ENCODE results near the gene PSMB1. TPM values are rescaled to one million over a fixed set of nuclear protein-coding genes. Genes with fewer than 3 reads are reported as not detected.
"Not testable (repeated sequence)": the region's sequence is repeated elsewhere in the genome, so short reads cannot be mapped to it uniquely, and the experiment has no call there.

The PSMB1 gene
- total RNA-seq, 1 donor from 2014 or later: 158 TPM

DNA sequence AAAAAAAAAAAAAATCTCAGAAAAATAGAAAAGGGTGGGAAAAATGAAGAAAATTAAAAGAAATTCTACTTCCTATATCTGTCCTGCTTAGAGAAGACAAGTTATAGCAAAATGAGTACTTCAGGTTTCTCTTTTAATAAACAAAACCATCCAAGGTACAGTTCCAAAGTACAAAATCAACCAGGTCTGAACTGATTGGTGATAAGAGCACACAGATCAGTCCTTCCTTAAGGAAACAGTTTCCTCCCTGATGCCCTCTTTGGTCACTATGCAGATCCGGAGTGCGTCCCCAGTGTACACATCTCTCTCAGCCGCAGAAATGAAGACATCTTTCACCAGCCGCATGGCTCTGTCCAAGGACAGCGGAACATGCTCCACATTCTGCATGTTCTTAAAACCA lies 18.1 kb downstream of the PSMB1 start:
- no peak overlapping the region for H3K27ac Mint-ChIP-seq
- H3K27me3 Mint-ChIP-seq: no peaks in the 10 kb centered on the region
- no peak for DNase-seq (ENCODE audit: extremely low spot score, unreplicated experiment)
- no peaks in the 10 kb centered on the region for H3K9me3 Mint-ChIP-seq
- peaks cover 21% of the 10 kb centered on the region for H3K36me3 Mint-ChIP-seq
- TF ChIP-seq, protein P1, sequence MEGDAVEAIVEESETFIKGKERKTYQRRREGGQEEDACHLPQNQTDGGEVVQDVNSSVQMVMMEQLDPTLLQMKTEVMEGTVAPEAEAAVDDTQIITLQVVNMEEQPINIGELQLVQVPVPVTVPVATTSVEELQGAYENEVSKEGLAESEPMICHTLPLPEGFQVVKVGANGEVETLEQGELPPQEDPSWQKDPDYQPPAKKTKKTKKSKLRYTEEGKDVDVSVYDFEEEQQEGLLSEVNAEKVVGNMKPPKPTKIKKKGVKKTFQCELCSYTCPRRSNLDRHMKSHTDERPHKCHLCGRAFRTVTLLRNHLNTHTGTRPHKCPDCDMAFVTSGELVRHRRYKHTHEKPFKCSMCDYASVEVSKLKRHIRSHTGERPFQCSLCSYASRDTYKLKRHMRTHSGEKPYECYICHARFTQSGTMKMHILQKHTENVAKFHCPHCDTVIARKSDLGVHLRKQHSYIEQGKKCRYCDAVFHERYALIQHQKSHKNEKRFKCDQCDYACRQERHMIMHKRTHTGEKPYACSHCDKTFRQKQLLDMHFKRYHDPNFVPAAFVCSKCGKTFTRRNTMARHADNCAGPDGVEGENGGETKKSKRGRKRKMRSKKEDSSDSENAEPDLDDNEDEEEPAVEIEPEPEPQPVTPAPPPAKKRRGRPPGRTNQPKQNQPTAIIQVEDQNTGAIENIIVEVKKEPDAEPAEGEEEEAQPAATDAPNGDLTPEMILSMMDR (conservative IDR thresholded peaks at IDR 0.05): no peak
- peaks cover under 1% of the 10 kb centered on the region for H3K4me1 Mint-ChIP-seq (ENCODE audit: unreplicated experiment)
- no peak overlapping the region for H3K4me3 Mint-ChIP-seq

GRCh38 chr6:170533792-170534191 lies 19.3 kb downstream of the PSMB1 start:
- no peak for DNase-seq (ENCODE audit: extremely low spot score, unreplicated experiment)
- H3K9me3 Mint-ChIP-seq: no peaks in the 10 kb centered on the region
- H3K27me3 Mint-ChIP-seq: no peaks in the 10 kb centered on the region
- H3K36me3 Mint-ChIP-seq: peaks cover 21% of the 10 kb centered on the region
- TF ChIP-seq, protein P1 (conservative IDR thresholded peaks at IDR 0.05): no peak
- no peak overlapping the region for H3K4me3 Mint-ChIP-seq
- H3K4me1 Mint-ChIP-seq (ENCODE audit: unreplicated experiment): peaks cover 5% of the 10 kb centered on the region
- H3K27ac Mint-ChIP-seq: no peak overlapping the region

GRCh38 chr6:170532867-170533488 lies 20.1 kb downstream of the PSMB1 start:
- DNase-seq (ENCODE audit: extremely low spot score, unreplicated experiment): no peak
- Mint-ChIP-seq H3K4me1 (ENCODE audit: unreplicated experiment) (peaks cover 5% of the 10 kb centered on the region), H3K27ac (no peak overlapping the region), H3K27me3 (peaks cover 4% of the 10 kb centered on the region), H3K4me3 (no peak overlapping the region), H3K36me3 (peaks cover 21% of the 10 kb centered on the region), H3K9me3 (no peaks in the 10 kb centered on the region)
- TF ChIP-seq, protein P1 (conservative IDR thresholded peaks at IDR 0.05): no peak

DNA sequence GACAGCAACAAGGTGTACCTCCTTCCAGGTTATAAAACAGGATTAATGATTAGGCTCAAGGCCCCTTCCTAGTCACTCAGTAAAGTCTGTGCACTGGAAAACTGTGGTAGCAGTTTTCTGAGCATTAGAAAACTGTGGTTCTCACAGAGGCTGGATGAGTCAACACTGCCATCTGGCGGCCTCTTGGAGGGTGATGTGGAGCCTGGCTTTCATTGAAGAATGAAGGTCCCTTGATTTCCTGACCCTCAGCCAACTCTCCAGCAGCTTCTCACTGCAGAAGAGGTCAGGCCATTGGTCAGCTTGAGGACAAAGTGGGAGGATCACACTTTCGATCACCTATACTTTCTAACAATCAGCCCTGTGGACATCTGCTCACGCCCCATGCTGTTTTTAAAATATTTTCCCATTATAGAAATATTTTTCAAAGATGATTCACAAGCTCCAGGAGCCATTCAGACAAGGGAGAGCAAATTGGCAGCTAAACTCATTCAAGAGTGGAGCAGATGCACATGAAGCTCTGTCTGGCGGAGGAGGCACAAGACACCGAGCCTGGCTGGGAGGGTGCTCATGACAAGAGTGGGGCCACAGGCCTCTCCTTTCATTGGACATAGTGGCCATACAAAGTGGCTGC lies 23.2 kb downstream of the PSMB1 start:
- Mint-ChIP-seq H3K9me3 (no peaks in the 10 kb centered on the region), H3K4me1 (ENCODE audit: unreplicated experiment) (peaks cover 5% of the 10 kb centered on the region), H3K4me3 (no peak overlapping the region), H3K36me3 (peaks cover 1% of the 10 kb centered on the region), H3K27me3 (peaks cover 7% of the 10 kb centered on the region), H3K27ac (peak overlapping the region; percentile 60)
- peak; percentile 80 for DNase-seq (ENCODE audit: extremely low spot score, unreplicated experiment)
- TF ChIP-seq, protein P1 (conservative IDR thresholded peaks at IDR 0.05): peak; percentile 93

DNA sequence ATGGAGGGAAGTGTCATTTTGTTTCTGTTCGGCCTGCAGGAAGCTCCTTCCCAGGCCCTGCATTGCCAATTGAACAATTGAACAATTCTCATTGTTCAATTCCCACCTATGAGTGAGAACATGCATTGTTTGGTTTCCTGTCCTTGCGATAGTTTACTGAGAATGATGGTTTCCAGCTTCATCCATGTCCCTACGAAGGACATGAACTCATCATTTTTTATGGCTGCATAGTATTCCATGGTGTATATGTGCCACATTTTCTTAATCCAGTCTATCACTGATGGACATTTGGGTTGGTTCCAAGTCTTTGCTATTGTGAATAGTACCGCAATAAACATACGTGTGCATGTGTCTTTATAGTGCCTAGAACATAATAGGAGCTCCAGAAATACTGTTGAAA lies 25.1 kb downstream of the PSMB1 start:
- H3K36me3 Mint-ChIP-seq; H3K4me1 Mint-ChIP-seq (ENCODE audit: unreplicated experiment): not testable (repeated sequence)

DNA sequence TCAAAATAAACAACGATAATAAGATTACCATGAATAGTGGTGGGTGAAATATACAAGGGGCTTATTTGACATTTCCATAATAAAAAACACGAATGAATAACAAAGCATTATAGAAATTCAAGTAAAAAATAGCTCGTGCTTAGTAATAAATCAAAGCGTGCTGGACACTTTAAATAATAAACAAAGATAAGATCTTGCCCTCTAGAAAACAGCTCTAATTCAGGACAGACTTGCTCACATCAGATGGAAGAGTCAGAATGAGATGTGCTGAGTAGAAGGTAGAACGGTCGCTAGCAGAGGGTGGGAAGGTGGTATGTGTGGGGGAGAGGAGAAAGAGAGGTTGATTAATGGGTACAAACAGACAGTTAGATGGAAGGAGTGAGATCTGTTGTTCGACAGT lies 27.3 kb downstream of the PSMB1 start:
- Mint-ChIP-seq H3K36me3 (no peaks in the 10 kb centered on the region), H3K27me3 (peaks cover 16% of the 10 kb centered on the region), H3K9me3 (no peaks in the 10 kb centered on the region), H3K27ac (no peak overlapping the region), H3K4me1 (ENCODE audit: unreplicated experiment) (peaks cover 5% of the 10 kb centered on the region), H3K4me3 (no peak overlapping the region)
- TF ChIP-seq, protein P1 (conservative IDR thresholded peaks at IDR 0.05): no peak
- DNase-seq (ENCODE audit: extremely low spot score, unreplicated experiment): no peak

More for the DNA sequence above, 25.1 kb downstream of the PSMB1 start:
- DNase-seq (ENCODE audit: extremely low spot score, unreplicated experiment); H3K27ac Mint-ChIP-seq; H3K27me3 Mint-ChIP-seq; H3K4me3 Mint-ChIP-seq; H3K9me3 Mint-ChIP-seq: not testable (repeated sequence)
